GM21423 (cell line): ENCODE results near the gene KRTAP5-1.

Experiments used
- ATAC-seq: cut with Tn5 transposase; IDR thresholded peaks from one replicate; pipeline ENCODE4 v1.9.1; 2021; ENCODE audit warnings: mild to moderate bottlenecking, moderate library complexity; ENCODE audit not compliant: unreplicated experiment

KRTAP5-1 gene

GRCh38 chr11:1561955-1562354 is 23.1 kb downstream of the KRTAP5-1 start:
- ATAC-seq: no peak

GRCh38 chr11:1561266-1561665 is 23.8 kb downstream of the KRTAP5-1 start:
- no peak for ATAC-seq

- no peak for ATAC-seq
Observed at GRCh38 chr11:1560649-1561251, 24.3 kb downstream of the KRTAP5-1 start.

- ATAC-seq: no peak
Observed at GRCh38 chr11:1560002-1560648, 25.0 kb downstream of the KRTAP5-1 start.

GRCh38 chr11:1559111-1559951 is 25.8 kb downstream of the KRTAP5-1 start:
- ATAC-seq: no peak

GRCh38 chr11:1558775-1559110 is 26.3 kb downstream of the KRTAP5-1 start:
- ATAC-seq: no peak

- ATAC-seq: no peak
Observed at GRCh38 chr11:1557904-1558774, 26.9 kb downstream of the KRTAP5-1 start.

- no peak for ATAC-seq
Observed at GRCh38 chr11:1557051-1557884, 27.8 kb downstream of the KRTAP5-1 start.

- ATAC-seq: no peak
Observed at GRCh38 chr11:1556278-1556902, 28.7 kb downstream of the KRTAP5-1 start.

GRCh38 chr11:1555713-1556153 is 29.4 kb downstream of the KRTAP5-1 start:
- ATAC-seq: no peak

- no peak for ATAC-seq
Observed at GRCh38 chr11:1554981-1555712, 29.9 kb downstream of the KRTAP5-1 start.

- no peak for ATAC-seq
Observed at GRCh38 chr11:1553808-1554594, 31.1 kb downstream of the KRTAP5-1 start.

GRCh38 chr11:1549338-1550330 is 35.4 kb downstream of the KRTAP5-1 start:
- ATAC-seq: no peak

- no peak for ATAC-seq
Observed at GRCh38 chr11:1548221-1549070, 36.6 kb downstream of the KRTAP5-1 start.

GRCh38 chr11:1547467-1548098 is 37.5 kb downstream of the KRTAP5-1 start:
- no peak for ATAC-seq
